ENCODE measurements around the gene OR10K1. TPM values are rescaled to one million over a fixed set of nuclear protein-coding genes. Genes with fewer than 3 reads are reported as not detected.

OR10K1 gene
- total RNA-seq, 1 donor from 2014 or later = not detected

DNA sequence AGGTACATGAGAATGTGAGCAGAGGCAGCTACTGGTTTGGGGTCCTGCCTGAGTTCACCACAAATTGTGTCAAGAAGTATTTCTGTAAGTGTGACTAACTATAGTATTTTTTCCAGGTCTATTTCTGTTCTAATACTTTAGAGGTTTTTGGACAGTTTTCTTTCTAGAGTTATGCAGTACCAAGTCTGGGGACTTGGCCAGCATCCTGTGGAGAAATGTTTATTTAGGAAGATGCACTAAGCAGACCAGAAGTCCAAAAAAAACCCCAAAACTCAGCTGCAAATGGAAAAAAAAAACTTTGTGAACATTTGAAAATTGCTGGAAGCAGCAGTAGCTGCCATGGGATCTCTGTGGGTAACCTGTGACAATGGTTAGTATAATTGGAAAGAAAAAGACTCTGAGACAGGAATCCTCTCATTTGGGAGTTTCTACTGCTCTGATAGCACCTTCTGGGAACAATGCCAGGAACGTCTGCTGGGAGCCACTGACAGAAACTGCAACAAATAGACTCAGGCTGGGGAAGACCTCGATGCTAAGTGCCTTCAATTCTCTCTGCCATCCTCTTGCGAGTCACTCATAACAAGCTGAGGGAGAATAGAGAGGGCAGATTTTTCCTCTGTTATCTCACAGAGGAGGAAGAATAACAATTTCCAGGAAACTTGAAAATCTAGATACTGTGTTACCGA lies 48.0 kb downstream of the OR10K1 start:
- ATAC-seq (no peak), DNase-seq (ENCODE audit: missing footprints) (no peak)
- intact Hi-C loops (cut with DNase I) = no loop called here

DNA sequence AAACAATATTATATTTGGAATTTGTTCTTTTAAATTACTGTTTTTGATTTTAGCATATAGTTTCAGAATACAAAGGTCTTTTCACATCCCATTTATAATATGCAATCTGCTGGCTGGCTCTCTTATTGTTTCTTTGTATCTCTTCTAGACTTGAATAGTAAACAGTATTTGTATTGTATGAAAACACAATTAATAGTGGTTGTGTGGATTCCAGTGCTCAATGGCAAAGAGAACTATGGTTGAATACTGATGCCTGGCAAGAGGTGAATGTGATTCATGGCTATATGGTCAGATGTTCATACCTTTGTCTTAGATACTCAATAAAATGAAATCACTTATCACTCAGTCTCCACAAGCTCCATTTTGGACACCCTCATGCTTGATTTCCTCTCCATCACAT lies 55.3 kb downstream of the OR10K1 start:
- DNase-seq (ENCODE audit: missing footprints) (no peak), ATAC-seq (no peak)
- intact Hi-C loops (cut with DNase I) = no loop called here

Other genes with a start within 250 kb of the OR10K1 start
- not detected for gene CD1A, start 207.4 kb upstream of the OR10K1 start, total RNA-seq
- 0.57 TPM for gene CD1C, start 171.9 kb upstream of the OR10K1 start, total RNA-seq
- not detected for gene CD1B, start 130.3 kb upstream of the OR10K1 start, total RNA-seq
- gene CD1E, start 107.9 kb upstream of the OR10K1 start, total RNA-seq = not detected
- not detected for gene OR10T2, start 62.4 kb upstream of the OR10K1 start, total RNA-seq
- not detected for gene OR10K2, start 35.6 kb upstream of the OR10K1 start, total RNA-seq
- not detected for gene OR10R2, start 10.4 kb downstream of the OR10K1 start, total RNA-seq
- gene OR6Y1, start 92.6 kb downstream of the OR10K1 start, total RNA-seq = not detected
- gene OR6P1, start 108.7 kb downstream of the OR10K1 start, total RNA-seq = not detected
- gene OR10X1, start 118.1 kb downstream of the OR10K1 start, total RNA-seq = not detected
- gene OR10Z1, start 143.4 kb downstream of the OR10K1 start, total RNA-seq = not detected
- 0.08 TPM for gene SPTA1, start 224.9 kb downstream of the OR10K1 start, total RNA-seq
- gene OR6K2, start 238.8 kb downstream of the OR10K1 start, total RNA-seq = not detected